Heart left ventricle (tissue), 16 donors: ENCODE measurements around the gene MPRIP. TPM values are rescaled to one million over a fixed set of nuclear protein-coding genes. Genes with fewer than 3 reads are reported as not detected.

Source experiments
- ATAC-seq, 4 donors: fragments of 200-7000 bp; cut with Tn5 transposase; one replicate each; pipeline ENCODE4 v1.9.1; 2020 to 2022; ENCODE audit warnings: moderate library complexity in 4 of 4, mild to moderate bottlenecking in 3 of 4, moderate number of reproducible peaks in 1 of 4
- DNase-seq, 5 donors: peaks; one replicate each; pipeline ENCODE4 v3.0.0-alpha.2; 2020
- H3K27ac ChIP-seq, 12 donors: fragments of 200-600 bp; sonication (generic) in 4 of 12; one replicate each; pipeline versions ENCODE4 v1.5.0 to v1.8.0; 2016 to 2022; ENCODE audit warnings: mild to moderate bottlenecking in 2 of 12
- H3K27me3 ChIP-seq, 9 donors: fragments of 200-600 bp; sonication (generic) in 2 of 9; one replicate each; pipeline versions ENCODE4 v1.5.1 to v1.8.0; 2016 to 2022; ENCODE audit warnings: mild to moderate bottlenecking in 3 of 9
- H3K36me3 ChIP-seq, 9 donors: fragments of 200-600 bp; sonication (generic) in 2 of 9; one replicate each; pipeline versions ENCODE4 v1.5.0 to v1.8.0; 2018 to 2022; ENCODE audit warnings: mild to moderate bottlenecking in 2 of 9
- H3K4me1 ChIP-seq, 12 donors: fragments of 200-600 bp; sonication (generic) in 4 of 12; one replicate each; pipeline versions ENCODE4 v1.5.0 to v1.8.0; 2016 to 2022; ENCODE audit warnings: mild to moderate bottlenecking in 3 of 12
- H3K4me3 ChIP-seq, 12 donors: fragments of 200-600 bp; sonication (generic) in 4 of 12; one replicate each; pipeline versions ENCODE4 v1.5.0 to v1.8.0; 2017 to 2022; ENCODE audit warnings: mild to moderate bottlenecking in 9 of 12, moderate library complexity in 4 of 12
- H3K9me3 ChIP-seq, 12 donors: fragments of 200-600 bp; sonication (generic) in 4 of 12; one replicate each; pipeline versions ENCODE4 v1.5.0 to v1.8.0; 2016 to 2022; ENCODE audit warnings: mild to moderate bottlenecking in 1 of 12
- POLR2A ChIP-seq, 2 donors: fragments of 450-650 bp; IDR thresholded peaks; one replicate each; pipeline ENCODE4 v1.6.1; 2017; ENCODE audit warnings: antibody characterized with exemption in 2 of 2, mild to moderate bottlenecking in 2 of 2, moderate library complexity in 2 of 2
- WGBS, 4 donors: extraction: QIAGEN DNeasy Blood & Tissue Kit in 2 of 4; methylation state at CpG; one replicate each; pipeline versions ENCODE4 v1.1.5 to v1.1.7; 2013 to 2018; 5-methylcytosine and 5-hydroxymethylcytosine counted together
- intact Hi-C, 10 donors: fragments of 100-400 bp; cut with DNase I; formaldehyde crosslinking; loops; one replicate each; pipeline versions ENCODE4 v1.11.1 to v1.14.2; 2022
- polyA plus RNA-seq, 2 donors: library from polyadenylated mRNA; stranded (reverse); fragments of 200-250 nt; gene quantifications; one replicate each; pipeline ENCODE4 v1.2.3, GENCODE V29; 2013
- total RNA-seq, 9 donors: library from RNA; depleted of rRNA in 2 of 9; stranded (reverse); fragments of >200 nt in 2 of 9; fragmentation: NEBNext Ultra II Directional in 3 of 9; extraction: Animal tissue kit (Norgen Biotek cat#: 25700) in 3 of 9; gene quantifications; one replicate each; pipeline versions ENCODE4 v1.1.0 to v1.2.4, GENCODE V29; 2016 to 2023
- TF ChIP-seq, protein P1 (sequence below), 12 donors: fragments of 200-600 bp; sonication (generic) in 4 of 12; IDR thresholded peaks; one replicate each; pipeline versions ENCODE4 v1.5.0 to v1.8.0; 2018 to 2022; ENCODE audit warnings: antibody characterized with exemption in 12 of 12, mild to moderate bottlenecking in 5 of 12
- donor health status: ischemic (EF 13 %, LVEDD 7.1; RV severe dilation, severe dysfunction).
- donor health status: healthy with polysubstance abuse.
- donor health status: DM: no; HTN: yes; CAD: no.
- donor health status: DM: no; HTN: no; CAD: no.
- donor health status: ischemic (EF 25% LVEDD 6.9; RV normal size, moderate dysfunction).
- donor health status: ischemic (EF 25% LVEDD 5.7; RV mildly dilated, moderate dysfunction).
- donor health status: healthy.
- donor health status: DM: yes; HTN: yes; CAD: no.
- donor health status: ischemic (EF 35%, LVEDD 5.7; RV mildly dilated, moderate dysfunction).
- donor health status: nonischemic (EF 11% LVEDD 7.7; RV severe dilation, severe dysfunction).
- donor health status: DM: yes; HTN: yes; CAD: no.
- donor health status: PGD.
- donor health status: ischemic (EF 29% LVEDD 5.4; RV normal size, mild dysfunction).
- donor health status: nonischemic (EF 23%, LVEDD 6.1; RV moderate dilation, normal function).

The MPRIP gene
- total and polyA plus RNA-seq, 11 donors = 131 to 686 (median 343) TPM

DNA sequence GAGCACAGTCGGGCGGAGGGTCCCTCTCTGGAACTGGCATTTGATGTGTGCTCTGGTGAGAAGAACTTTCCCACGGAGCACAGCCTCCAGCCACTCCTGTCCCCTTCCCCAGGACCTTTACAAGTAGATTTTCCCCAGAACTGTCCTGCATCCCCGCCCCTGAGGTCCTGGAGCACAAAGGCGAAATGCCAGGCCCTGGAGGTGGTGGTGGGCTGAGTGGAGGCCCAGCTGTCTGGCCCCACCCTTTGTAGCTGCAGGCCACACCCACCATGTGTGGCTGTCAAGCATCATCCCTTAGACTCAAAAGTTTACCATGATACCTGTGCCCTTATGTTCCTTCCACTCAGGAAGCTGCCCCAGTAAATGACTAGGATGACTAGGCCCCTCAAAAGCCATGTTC is 126.1 kb downstream of the MPRIP start:
- Histone ChIP-seq H3K4me1 (peaks cover 0 to 28% (median 19%) of the 10 kb centered on the region in 12 donors), H3K27me3 (no peaks in the 10 kb centered on the region), H3K9me3 (no peaks in the 10 kb centered on the region), H3K36me3 (peaks cover 5 to 98% (median 84%) of the 10 kb centered on the region in 9 donors), H3K4me3 (no peak overlapping the region), H3K27ac (no peak overlapping the region)
- 89 to 93% (median 91%) methylated on average over 5 of the region's 5 CpGs for WGBS, 4 donors
- no peak for TF ChIP-seq POLR2A (IDR thresholded peaks at IDR 0.05)
- TF ChIP-seq, protein P1, sequence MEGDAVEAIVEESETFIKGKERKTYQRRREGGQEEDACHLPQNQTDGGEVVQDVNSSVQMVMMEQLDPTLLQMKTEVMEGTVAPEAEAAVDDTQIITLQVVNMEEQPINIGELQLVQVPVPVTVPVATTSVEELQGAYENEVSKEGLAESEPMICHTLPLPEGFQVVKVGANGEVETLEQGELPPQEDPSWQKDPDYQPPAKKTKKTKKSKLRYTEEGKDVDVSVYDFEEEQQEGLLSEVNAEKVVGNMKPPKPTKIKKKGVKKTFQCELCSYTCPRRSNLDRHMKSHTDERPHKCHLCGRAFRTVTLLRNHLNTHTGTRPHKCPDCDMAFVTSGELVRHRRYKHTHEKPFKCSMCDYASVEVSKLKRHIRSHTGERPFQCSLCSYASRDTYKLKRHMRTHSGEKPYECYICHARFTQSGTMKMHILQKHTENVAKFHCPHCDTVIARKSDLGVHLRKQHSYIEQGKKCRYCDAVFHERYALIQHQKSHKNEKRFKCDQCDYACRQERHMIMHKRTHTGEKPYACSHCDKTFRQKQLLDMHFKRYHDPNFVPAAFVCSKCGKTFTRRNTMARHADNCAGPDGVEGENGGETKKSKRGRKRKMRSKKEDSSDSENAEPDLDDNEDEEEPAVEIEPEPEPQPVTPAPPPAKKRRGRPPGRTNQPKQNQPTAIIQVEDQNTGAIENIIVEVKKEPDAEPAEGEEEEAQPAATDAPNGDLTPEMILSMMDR (IDR thresholded peaks at IDR 0.05) = no peak
- DNase-seq (peak in 1 of 5 donors; percentile 54), ATAC-seq (no peak)
- intact Hi-C loops = no loop called here

DNA sequence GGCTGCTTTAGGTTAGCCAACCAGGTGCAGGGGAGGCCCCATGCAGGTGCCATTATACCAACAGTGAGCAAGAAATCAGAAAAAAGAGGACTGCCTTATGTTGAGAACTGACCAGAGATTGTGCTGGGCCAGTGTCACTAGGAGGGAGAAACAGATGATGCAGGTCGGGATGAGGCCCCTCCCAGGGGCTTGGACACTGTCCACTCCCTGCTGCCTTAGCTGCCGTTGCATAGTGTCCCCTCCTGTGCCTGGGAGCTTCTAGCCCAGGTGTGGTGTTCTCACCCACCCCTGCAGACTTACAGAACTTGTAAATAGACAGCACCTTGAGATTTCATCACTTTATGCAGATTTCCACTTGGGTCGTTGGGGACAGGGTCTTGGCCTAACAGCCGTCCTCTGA is 127.1 kb downstream of the MPRIP start:
- ATAC-seq (no peak), DNase-seq (peak in 1 of 5 donors; percentile 3)
- peaks cover 0 to 28% (median 19%) of the 10 kb centered on the region in 12 donors for H3K4me1 ChIP-seq
- intact Hi-C loops = no loop called here
- 85 to 95% (median 90%) methylated on average over 4 of the region's 4 CpGs for WGBS, 4 donors
- H3K36me3 ChIP-seq = peaks cover 4 to 98% (median 84%) of the 10 kb centered on the region in 9 donors
- no peak overlapping the region for H3K27ac ChIP-seq
- no peak overlapping the region for H3K4me3 ChIP-seq
- TF ChIP-seq, protein P1 (IDR thresholded peaks at IDR 0.05) = no peak
- no peaks in the 10 kb centered on the region for H3K27me3 ChIP-seq
- H3K9me3 ChIP-seq = no peaks in the 10 kb centered on the region

DNA sequence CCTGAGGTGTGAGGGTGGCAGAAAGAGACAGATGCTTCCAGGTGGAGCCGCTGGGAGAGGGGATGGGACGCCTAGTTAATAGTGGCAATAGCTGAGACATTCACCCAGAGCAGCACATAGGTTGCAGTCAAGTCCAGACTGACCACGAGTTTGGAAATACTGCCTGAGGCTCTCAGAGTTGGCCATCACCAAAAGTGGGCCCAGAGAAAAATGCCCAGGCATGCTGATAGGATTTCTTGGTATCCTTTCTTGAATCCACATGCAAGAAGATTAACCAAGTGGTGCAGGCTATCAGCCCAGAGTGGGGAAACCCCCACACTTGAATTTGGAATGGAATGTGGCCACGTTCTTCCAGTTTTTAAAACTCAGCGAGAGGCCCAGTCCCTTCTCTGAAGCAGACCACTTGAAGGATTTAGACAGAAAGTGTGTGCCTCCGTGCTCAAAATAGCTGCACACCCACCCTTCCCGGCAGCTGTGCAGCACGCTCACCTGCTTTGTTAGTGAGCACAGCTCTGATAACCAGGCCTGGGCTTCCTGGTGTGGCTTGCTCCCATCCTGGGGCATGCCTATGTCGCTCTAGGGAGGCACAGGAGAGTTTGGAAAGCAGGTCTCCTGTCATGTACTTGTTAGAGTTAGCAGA is 128.2 kb downstream of the MPRIP start:
- TF ChIP-seq, protein P1 (IDR thresholded peaks at IDR 0.05) = no peak
- WGBS, 4 donors = 52 to 68% (median 63%) methylated on average over 9 of the region's 9 CpGs
- H3K27me3 ChIP-seq = no peaks in the 10 kb centered on the region
- peaks cover 0 to 33% (median 19%) of the 10 kb centered on the region in 12 donors for H3K4me1 ChIP-seq
- peak overlapping the region in 6 of 12 donors; percentile 3 to 76 (median 18) for H3K27ac ChIP-seq
- no peak overlapping the region for H3K4me3 ChIP-seq
- no peaks in the 10 kb centered on the region for H3K9me3 ChIP-seq
- intact Hi-C loops = loop anchor here in 1 of 10 donors (5.0 kb wide), 1 partner anchor 67 kb away; the partner anchor contains the start of gene FLCN
- peak in 1 of 5 donors; percentile 25 for DNase-seq
- ATAC-seq = no peak
- peaks cover 3 to 98% (median 84%) of the 10 kb centered on the region in 9 donors for H3K36me3 ChIP-seq

DNA sequence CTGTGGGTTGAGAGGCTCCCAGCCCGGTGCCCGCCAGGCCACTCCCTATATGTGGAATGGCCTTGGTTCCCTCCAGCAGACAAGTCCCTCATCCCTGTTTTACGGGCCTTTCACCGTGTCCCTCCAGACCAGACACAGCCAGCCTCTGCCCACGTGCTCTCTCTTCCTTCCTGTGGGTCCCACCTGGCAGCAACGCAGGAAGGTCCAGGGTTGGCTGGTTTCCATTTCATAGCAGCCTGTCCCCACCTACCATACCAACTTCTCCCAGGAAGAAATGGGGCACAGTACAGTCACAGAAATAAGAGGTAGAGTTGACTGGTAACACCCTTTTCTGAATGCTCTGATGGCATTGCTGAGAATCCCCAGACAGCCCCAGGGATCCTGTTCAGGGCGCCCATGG is 128.9 kb downstream of the MPRIP start:
- no peak for TF ChIP-seq POLR2A (IDR thresholded peaks at IDR 0.05)
- TF ChIP-seq, protein P1 (IDR thresholded peaks at IDR 0.05) = no peak
- Histone ChIP-seq H3K27me3 (no peaks in the 10 kb centered on the region), H3K27ac (peak overlapping the region in 6 of 12 donors; percentile 3 to 76 (median 29)), H3K4me3 (no peak overlapping the region), H3K4me1 (peaks cover 0 to 40% (median 19%) of the 10 kb centered on the region in 12 donors), H3K36me3 (peaks cover 6 to 98% (median 84%) of the 10 kb centered on the region in 9 donors), H3K9me3 (no peaks in the 10 kb centered on the region)
- DNase-seq = peak in 1 of 5 donors; percentile 31
- 71 to 80% (median 74%) methylated on average over 7 of the region's 7 CpGs for WGBS, 4 donors
- no peak for ATAC-seq
- intact Hi-C loops = loop anchor here in 1 of 10 donors (5.0 kb wide), 1 partner anchor 66 kb away; the partner anchor contains the start of gene FLCN
